HG02970 (cell line): ENCODE data around the gene GBF1.
"Not testable (repeated sequence)": the region's sequence is repeated elsewhere in the genome, so short reads cannot be mapped to it uniquely, and the experiment has no call there.

Experiments
- ATAC-seq: cut with Tn5 transposase; IDR thresholded peaks from one replicate; pipeline ENCODE4 v1.9.1; 2021; ENCODE audit warnings: mild to moderate bottlenecking, moderate library complexity, moderate number of reproducible peaks; ENCODE audit not compliant: unreplicated experiment, low FRiP score

The GBF1 gene

DNA sequence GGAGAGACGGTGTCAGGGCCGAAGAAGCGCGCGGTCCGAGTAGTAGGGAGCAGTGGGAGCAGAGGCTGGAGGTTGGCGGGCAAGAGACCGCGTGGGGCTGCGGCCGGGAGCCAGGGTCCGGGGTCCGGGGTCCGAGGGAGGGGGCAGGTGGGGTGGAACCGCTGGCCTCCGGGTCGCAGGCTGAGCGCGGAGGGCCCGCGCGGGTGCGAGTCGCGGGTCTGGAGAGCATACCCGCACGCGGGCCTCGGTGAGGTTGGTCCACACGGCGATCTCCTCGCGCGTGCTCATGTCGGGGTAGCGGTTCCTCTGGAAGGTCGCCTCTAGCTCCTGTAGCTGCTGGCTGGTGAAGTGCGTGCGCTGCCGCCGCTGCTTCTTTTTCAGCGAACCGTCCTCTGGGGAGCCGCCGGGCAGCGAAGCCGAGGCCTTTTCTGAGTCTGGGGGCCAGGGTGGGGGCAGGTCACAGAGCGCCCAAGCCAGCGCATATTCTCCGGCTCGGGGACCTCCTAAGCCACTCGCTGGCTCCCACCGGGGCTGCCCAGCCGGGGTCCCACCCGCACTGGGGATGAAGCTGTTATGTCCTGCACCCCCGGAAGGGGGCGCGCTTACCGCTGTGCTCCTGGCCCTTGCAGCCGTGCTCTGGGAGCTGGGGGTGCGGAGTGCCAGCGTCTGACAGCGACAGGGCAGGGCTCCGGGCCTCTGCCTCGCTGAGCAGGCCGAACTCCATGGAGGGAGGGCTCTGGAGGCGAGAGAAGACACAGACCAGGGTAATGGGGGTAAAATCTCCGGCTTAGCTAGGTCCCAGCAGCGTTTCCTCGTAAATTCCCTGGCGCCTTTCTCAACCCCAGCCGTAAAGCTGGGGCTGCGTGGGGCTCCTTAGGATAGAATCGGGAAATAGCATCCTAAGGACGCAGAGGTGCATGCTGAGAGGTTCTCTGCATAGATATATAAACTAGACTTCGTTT, 13.7 kb upstream of the GBF1 start:
- ATAC-seq = no peak

- no peak for ATAC-seq
These were observed 11.3 kb upstream of the GBF1 start for GRCh38 chr10:102233997-102234396.

- ATAC-seq = no peak
These were observed 10.3 kb upstream of the GBF1 start for GRCh38 chr10:102234888-102235597.

GRCh38 chr10:102235598-102235920, 9.8 kb upstream of the GBF1 start:
- no peak for ATAC-seq

- no peak for ATAC-seq
These were observed 9.3 kb upstream of the GBF1 start for GRCh38 chr10:102236006-102236405.

DNA sequence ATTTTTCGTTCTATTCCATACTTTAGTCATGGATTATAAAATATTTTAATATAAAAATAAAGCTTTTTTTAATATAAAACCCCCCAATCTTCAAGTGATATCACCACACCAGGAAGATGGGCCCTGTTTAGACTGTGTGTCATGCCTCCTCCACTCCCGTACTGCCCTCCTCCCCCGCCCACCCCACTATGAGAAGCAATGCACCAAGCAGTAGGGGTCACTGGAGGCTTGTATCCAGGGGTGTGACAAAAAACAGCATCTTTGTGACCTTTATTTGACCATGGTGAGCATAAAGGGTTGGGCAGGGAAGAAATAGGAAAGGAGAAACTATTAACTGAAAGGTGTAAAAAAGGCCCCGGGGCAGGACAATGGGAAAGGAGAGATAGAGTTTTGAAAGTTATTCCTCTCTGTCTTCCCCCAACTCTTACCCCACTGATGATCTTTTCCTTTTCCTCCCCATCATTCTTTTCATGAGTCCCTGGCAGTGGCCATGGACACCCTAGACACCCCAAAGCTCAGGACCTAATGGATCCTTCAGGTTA, 7.5 kb upstream of the GBF1 start:
- ATAC-seq = no peak

GRCh38 chr10:102240467-102241031, 4.8 kb upstream of the GBF1 start:
- no peak for ATAC-seq

- ATAC-seq = no peak
These were observed 4.3 kb upstream of the GBF1 start for GRCh38 chr10:102241032-102241443.

DNA sequence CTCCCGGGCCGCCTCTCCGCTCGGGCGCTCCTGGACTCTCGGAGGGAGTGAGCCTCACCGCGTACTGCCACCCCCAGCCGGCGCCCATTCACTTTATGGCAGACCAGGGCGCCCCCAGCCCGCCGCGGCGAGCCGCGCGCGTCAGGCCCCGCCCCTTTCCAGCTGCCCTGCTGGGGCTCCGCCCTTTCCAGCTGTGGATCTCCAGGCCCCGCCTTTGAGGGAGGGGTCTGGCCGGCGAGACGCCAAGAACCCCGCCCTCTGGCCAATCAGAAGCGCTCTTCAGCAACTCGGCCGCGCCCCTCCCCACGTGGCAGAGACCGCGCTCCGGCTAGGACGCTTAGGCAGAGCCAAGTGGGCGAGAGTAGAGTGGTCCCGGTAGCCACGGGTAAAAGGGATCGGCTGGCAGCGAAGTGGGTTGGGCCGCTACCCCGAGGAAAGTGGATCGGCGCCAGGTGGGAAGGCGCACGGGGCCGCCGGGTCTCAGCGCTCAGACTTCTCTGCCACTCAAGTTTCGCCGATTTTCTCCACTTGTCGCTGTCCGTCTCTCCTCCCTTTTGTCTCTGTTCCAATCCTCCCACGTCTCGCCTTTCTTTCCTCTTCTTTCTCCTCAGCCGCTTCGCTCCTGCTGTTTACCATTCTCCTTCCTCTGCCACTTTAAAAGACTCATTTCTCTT, 3.8 kb upstream of the GBF1 start, which contains the start of gene PITX3:
Gene PITX3, minus strand, starts transcription at position 69 of the 674 bp plus-strand sequence. CDS start 9,432 bp downstream, outside the sequence.
- no peak for ATAC-seq

- ATAC-seq = no peak
These were observed 3.2 kb upstream of the GBF1 start for GRCh38 chr10:102242118-102242485.

- no peak for ATAC-seq
These were observed 2.0 kb upstream of the GBF1 start for GRCh38 chr10:102243309-102243708.

DNA sequence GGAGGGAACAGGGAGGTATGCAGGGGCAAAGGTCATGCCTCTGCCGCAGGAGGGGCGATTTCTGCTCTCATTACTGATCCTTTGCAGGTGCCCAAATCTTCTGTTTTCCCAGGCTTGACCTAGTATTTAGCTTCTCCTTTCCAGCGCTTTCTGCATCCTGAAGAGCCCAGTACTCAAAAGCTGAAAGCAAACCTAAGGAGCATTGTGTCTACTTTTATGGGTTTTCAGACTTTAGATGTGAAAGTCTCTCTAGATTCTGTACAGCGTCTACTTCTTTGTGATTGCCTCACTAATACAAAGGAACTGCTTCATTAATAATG, 560 bp downstream of the GBF1 start:
- ATAC-seq = no peak

- no peak for ATAC-seq
These were observed 929 bp downstream of the GBF1 start for GRCh38 chr10:102246261-102246660.

GRCh38 chr10:102247734-102248133, 2.4 kb downstream of the GBF1 start:
- no peak for ATAC-seq

DNA sequence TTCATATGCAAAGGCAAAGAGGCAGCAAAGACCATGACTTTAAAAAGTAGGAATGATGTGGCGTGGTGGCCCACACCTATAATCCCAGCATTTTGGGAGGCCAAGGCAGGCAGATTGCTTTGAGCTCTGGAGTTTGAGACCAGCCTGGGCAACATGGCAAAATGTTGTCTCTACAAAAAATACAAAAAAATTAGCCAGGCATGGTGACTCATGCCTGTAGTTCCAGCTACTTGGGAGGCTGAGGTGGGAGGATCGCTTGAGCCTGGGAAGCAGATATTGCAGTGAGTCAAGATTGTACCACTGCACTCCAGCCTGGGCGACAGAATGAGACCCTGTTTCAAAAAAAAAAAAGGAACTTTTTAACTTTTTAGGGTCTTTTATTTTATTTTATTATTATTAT, 7.2 kb downstream of the GBF1 start:
- ATAC-seq = not testable (repeated sequence)

DNA sequence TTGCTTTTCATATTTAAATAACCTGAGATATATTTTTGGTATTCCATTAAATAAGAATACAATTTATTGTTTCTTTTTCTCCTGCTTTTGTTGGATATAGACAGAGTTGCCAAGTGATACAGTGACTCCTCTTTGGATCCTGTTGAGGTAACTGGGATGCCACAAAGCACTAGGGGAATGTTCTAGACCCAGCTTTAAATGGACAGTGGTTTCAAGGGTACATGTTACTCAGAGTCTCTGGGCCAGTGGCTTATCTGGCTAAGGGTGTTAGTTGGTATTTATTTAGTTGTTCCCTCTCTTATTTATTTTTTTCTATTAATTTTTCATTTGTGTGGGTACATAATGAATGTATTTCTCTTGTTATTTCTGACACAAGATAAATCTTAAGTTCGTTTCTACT, 9.1 kb downstream of the GBF1 start:
- no peak for ATAC-seq

- no peak for ATAC-seq
These were observed 10.1 kb downstream of the GBF1 start for GRCh38 chr10:102255404-102255803.

GRCh38 chr10:102261196-102261595, 15.9 kb downstream of the GBF1 start:
- ATAC-seq = no peak

GRCh38 chr10:102261842-102262241, 16.5 kb downstream of the GBF1 start:
- no peak for ATAC-seq

DNA sequence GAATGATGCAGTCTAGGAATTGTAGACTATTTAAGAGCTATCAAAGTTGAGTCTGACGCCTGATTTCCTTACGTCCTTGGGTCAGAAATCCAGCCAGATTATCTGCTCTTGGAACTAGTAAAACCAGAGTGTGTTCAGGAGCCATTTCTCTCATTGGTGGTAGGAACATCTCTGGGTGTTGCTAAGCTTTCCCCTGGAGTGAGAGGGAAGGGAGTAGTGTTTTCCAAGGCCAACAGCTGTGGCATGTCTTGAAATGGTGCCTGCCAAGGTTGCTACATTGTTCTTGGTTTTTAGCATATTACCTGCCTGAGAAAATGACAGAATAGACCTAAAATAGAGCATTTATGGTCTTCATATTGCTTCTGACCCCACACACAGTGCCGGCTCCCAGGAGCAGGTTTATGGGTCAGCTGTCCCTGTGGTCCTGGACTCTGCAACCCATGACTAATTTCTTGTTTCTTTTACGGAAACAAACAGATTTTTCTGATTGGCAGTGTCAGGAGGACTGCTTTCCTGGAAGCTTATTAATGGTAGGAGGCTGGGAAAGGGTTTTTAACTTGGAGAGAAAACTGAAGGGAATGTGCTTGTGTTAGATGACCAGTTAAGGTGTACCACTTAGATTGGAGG, 17.5 kb downstream of the GBF1 start:
- no peak for ATAC-seq
